NCI-H2107 treated with DMSO at 0.1 percent for 48 hours (cell line): ENCODE measurements around the gene CCT2.

Source experiments
- DNase-seq: peaks from one replicate; lab custom pipeline; 2025; ENCODE audit not compliant: unreplicated experiment; lab: John Stamatoyannopoulos, UW

CCT2 gene

GRCh38 chr12:69585189-69586062 lies at the start of gene CCT2:
Gene CCT2, plus strand, starts transcription at chr12:69585459. Its CDS starts 63 bp downstream, at chr12:69585522.
- DNase-seq = peak; percentile 81

GRCh38 chr12:69540987-69541386 lies 44.3 kb upstream of the CCT2 start:
- DNase-seq = no peak

- DNase-seq = no peak
Measured at GRCh38 chr12:69544087-69544486, 41.2 kb upstream of the CCT2 start.

GRCh38 chr12:69545081-69545480 lies 40.2 kb upstream of the CCT2 start:
- no peak for DNase-seq

GRCh38 chr12:69546693-69547438 lies 38.4 kb upstream of the CCT2 start:
- DNase-seq = no peak

GRCh38 chr12:69548687-69549086 lies 36.6 kb upstream of the CCT2 start:
- DNase-seq = no peak

GRCh38 chr12:69550569-69551350 lies 34.5 kb upstream of the CCT2 start:
- DNase-seq = no peak

- peak; percentile 64 for DNase-seq
Measured at GRCh38 chr12:69553628-69554248, 31.5 kb upstream of the CCT2 start.

GRCh38 chr12:69555461-69555860 lies 29.8 kb upstream of the CCT2 start:
- DNase-seq = no peak

- DNase-seq = no peak
Measured at GRCh38 chr12:69556383-69556782, 28.9 kb upstream of the CCT2 start.

GRCh38 chr12:69563166-69563762 lies 22.0 kb upstream of the CCT2 start:
- DNase-seq = no peak

GRCh38 chr12:69566603-69567002 lies 18.7 kb upstream of the CCT2 start:
- no peak for DNase-seq

- DNase-seq = no peak
Measured at GRCh38 chr12:69569236-69569635, 16.0 kb upstream of the CCT2 start.

- DNase-seq = no peak
Measured at GRCh38 chr12:69570000-69570516, 15.2 kb upstream of the CCT2 start.

- DNase-seq = peak; percentile 59
Measured at GRCh38 chr12:69570545-69571399, 14.5 kb upstream of the CCT2 start.

- no peak for DNase-seq
Measured at GRCh38 chr12:69575346-69575745, 9.9 kb upstream of the CCT2 start.

- DNase-seq = no peak
Measured at GRCh38 chr12:69578283-69578682, 7.0 kb upstream of the CCT2 start.

- no peak for DNase-seq
Measured at GRCh38 chr12:69579029-69579428, 6.2 kb upstream of the CCT2 start.

GRCh38 chr12:69580074-69580473 lies 5.2 kb upstream of the CCT2 start:
- DNase-seq = no peak
